Vagina (tissue), 2 donors: ENCODE data around the gene GPR156. TPM values are rescaled to one million over a fixed set of nuclear protein-coding genes. Genes with fewer than 3 reads are reported as not detected.
"Not testable (repeated sequence)": the region's sequence is repeated elsewhere in the genome, so short reads cannot be mapped to it uniquely, and the experiment has no call there.

ENCODE experiments used
- DNase-seq, 2 donors: peaks; one replicate each; pipeline ENCODE4 v3.0.0-alpha.2; 2017; ENCODE audit errors: extremely low spot score in 2 of 2
- H3K27ac ChIP-seq: fragments of 200-600 bp; sonication (generic); one replicate; pipeline ENCODE4 v1.5.1; 2019
- H3K27me3 ChIP-seq: fragments of 200-600 bp; sonication (generic); one replicate; pipeline ENCODE4 v1.5.1; 2019
- H3K36me3 ChIP-seq, 2 donors: fragments of 200-600 bp; sonication (generic); one replicate each; pipeline ENCODE4 v1.5.1; 2017 to 2019
- H3K4me1 ChIP-seq: fragments of 200-600 bp; sonication (generic); one replicate; pipeline ENCODE4 v1.5.1; 2019
- H3K4me3 ChIP-seq, 2 donors: fragments of 200-600 bp; sonication (generic); 1 replicate in 1 of 2; 2 replicates in 1 of 2; pipeline ENCODE4 v1.5.1; 2016 to 2019
- H3K9me3 ChIP-seq: fragments of 200-600 bp; sonication (generic); one replicate; pipeline ENCODE4 v1.5.1; 2019
- CTCF ChIP-seq, 3 experiments: fragments of 450-650 bp in 2 of 3; fragments of 200-600 bp in 1 of 3; sonication (generic) in 1 of 3; IDR thresholded peaks; one replicate each; pipeline ENCODE4 v1.5.1; 2017 to 2019; ENCODE audit warnings: antibody characterized with exemption in 3 of 3, mild to moderate bottlenecking in 2 of 3, moderate library complexity in 2 of 3
- POLR2A ChIP-seq, 2 donors: fragments of 450-650 bp; IDR thresholded peaks; one replicate each; pipeline ENCODE4 v1.6.1; 2017; ENCODE audit warnings: antibody characterized with exemption in 2 of 2, mild to moderate bottlenecking in 2 of 2, moderate library complexity in 2 of 2
- POLR2AphosphoS5 ChIP-seq, 2 donors: sonication (generic); formaldehyde crosslinking; IDR thresholded peaks; one replicate each; pipeline ENCODE4 v1.9.0; 2017; ENCODE audit warnings: antibody characterized with exemption in 2 of 2, mild to moderate bottlenecking in 2 of 2, low read depth in 1 of 2; ENCODE audit not compliant: insufficient read depth in 1 of 2
- intact Hi-C: fragments of 100-400 bp; cut with DNase I; formaldehyde crosslinking; loops from one replicate; pipeline ENCODE4 v1.15.1; 2023
- total RNA-seq: library from RNA; depleted of rRNA; stranded (reverse); fragments of >200 nt; gene quantifications from one replicate; pipeline ENCODE4 v1.2.3, GENCODE V29; 2016

Gene GPR156
- total RNA-seq, 1 donor from 2014 or later = not detected

GRCh38 chr3:120300971-120301370, 15.9 kb upstream of the GPR156 start:
- no peaks in the 10 kb centered on the region for H3K9me3 ChIP-seq
- H3K36me3 ChIP-seq = no peaks in the 10 kb centered on the region
- DNase-seq = no peak
- peaks cover 4% of the 10 kb centered on the region for H3K4me1 ChIP-seq
- intact Hi-C loops = no loop called here
- no peak overlapping the region for H3K27ac ChIP-seq
- no peaks in the 10 kb centered on the region for H3K27me3 ChIP-seq
- TF ChIP-seq POLR2A (IDR thresholded peaks at IDR 0.05) = no peak
- no peak for TF ChIP-seq CTCF (IDR thresholded peaks at IDR 0.05)
- no peak for TF ChIP-seq POLR2AphosphoS5 (IDR thresholded peaks at IDR 0.05; ENCODE audit: insufficient read depth in 1 of 2, low read depth in 1 of 2)
- H3K4me3 ChIP-seq = no peak overlapping the region

DNA sequence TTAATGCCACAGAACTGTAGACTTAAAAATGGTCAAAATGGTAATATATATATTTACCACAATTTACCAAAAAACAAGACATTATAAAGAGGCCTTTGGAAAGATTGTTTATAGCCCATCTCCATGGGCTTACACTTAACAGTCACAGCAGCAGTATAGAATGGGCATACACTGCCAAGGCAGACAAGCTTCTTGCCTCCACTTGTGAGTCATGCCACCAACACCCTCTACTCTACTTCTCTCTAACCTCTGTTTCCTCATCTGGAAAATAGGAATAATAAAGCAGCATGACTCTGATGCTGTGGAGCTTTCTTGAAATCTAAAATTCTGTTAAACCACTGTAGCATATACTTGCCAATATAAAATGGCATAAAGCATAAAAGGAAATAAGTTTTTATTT, 14.4 kb upstream of the GPR156 start:
- no peaks in the 10 kb centered on the region for H3K9me3 ChIP-seq
- no peaks in the 10 kb centered on the region for H3K36me3 ChIP-seq
- H3K4me3 ChIP-seq = no peak overlapping the region
- H3K27me3 ChIP-seq = no peaks in the 10 kb centered on the region
- H3K27ac ChIP-seq = no peak overlapping the region
- TF ChIP-seq POLR2AphosphoS5 (IDR thresholded peaks at IDR 0.05; ENCODE audit: insufficient read depth in 1 of 2, low read depth in 1 of 2) (no peak), CTCF (IDR thresholded peaks at IDR 0.05) (no peak), POLR2A (IDR thresholded peaks at IDR 0.05) (no peak)
- intact Hi-C loops = no loop called here
- DNase-seq = no peak
- H3K4me1 ChIP-seq = peaks cover 4% of the 10 kb centered on the region

DNA sequence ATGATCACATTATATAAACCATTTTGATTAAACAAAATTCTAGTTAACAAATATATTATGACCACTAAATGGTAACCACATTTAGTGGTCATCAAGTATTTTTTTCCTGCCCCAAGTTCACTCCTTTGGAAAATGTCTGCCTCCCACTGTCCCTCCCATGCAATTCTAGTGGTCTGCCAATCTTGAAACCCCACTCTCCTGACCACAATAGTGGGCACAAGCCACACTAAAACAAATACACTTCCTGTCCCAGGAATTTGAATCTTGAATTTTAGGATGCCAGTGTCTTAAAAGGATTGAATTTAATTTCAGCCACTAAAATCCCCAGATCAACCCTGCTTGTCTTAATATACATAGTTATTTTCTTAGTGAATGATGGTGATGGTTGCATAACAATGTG, 14.0 kb upstream of the GPR156 start:
- H3K27me3 ChIP-seq = no peaks in the 10 kb centered on the region
- TF ChIP-seq POLR2AphosphoS5 (IDR thresholded peaks at IDR 0.05; ENCODE audit: insufficient read depth in 1 of 2, low read depth in 1 of 2) (no peak), CTCF (IDR thresholded peaks at IDR 0.05) (no peak), POLR2A (IDR thresholded peaks at IDR 0.05) (no peak)
- intact Hi-C loops = no loop called here
- peaks cover 4% of the 10 kb centered on the region for H3K4me1 ChIP-seq
- H3K36me3 ChIP-seq = no peaks in the 10 kb centered on the region
- DNase-seq = no peak
- H3K27ac ChIP-seq = no peak overlapping the region
- H3K9me3 ChIP-seq = no peaks in the 10 kb centered on the region
- H3K4me3 ChIP-seq = no peak overlapping the region

GRCh38 chr3:120291552-120291951, 6.5 kb upstream of the GPR156 start:
- H3K36me3 ChIP-seq, H3K9me3 ChIP-seq, DNase-seq, H3K27ac ChIP-seq, intact Hi-C loops, H3K4me1 ChIP-seq, H3K4me3 ChIP-seq, H3K27me3 ChIP-seq: not testable (repeated sequence)

- DNase-seq = no peak
- intact Hi-C loops = no loop called here
- no peak overlapping the region for H3K4me3 ChIP-seq
- peaks cover 4% of the 10 kb centered on the region for H3K4me1 ChIP-seq
- no peaks in the 10 kb centered on the region for H3K36me3 ChIP-seq
- no peak overlapping the region for H3K27ac ChIP-seq
- TF ChIP-seq POLR2AphosphoS5 (IDR thresholded peaks at IDR 0.05; ENCODE audit: insufficient read depth in 1 of 2, low read depth in 1 of 2) (no peak), POLR2A (IDR thresholded peaks at IDR 0.05) (no peak), CTCF (IDR thresholded peaks at IDR 0.05) (no peak)
- H3K9me3 ChIP-seq = no peaks in the 10 kb centered on the region
- no peaks in the 10 kb centered on the region for H3K27me3 ChIP-seq
Measured at GRCh38 chr3:120289636-120290035, 4.6 kb upstream of the GPR156 start.

GRCh38 chr3:120286465-120286864, 1.4 kb upstream of the GPR156 start:
- DNase-seq = no peak
- TF ChIP-seq POLR2AphosphoS5 (IDR thresholded peaks at IDR 0.05; ENCODE audit: insufficient read depth in 1 of 2, low read depth in 1 of 2) = no peak
- no peak for TF ChIP-seq CTCF (IDR thresholded peaks at IDR 0.05)
- no peak for TF ChIP-seq POLR2A (IDR thresholded peaks at IDR 0.05)
- Histone ChIP-seq H3K4me3 (no peak overlapping the region), H3K4me1 (peaks cover 4% of the 10 kb centered on the region), H3K36me3 (no peaks in the 10 kb centered on the region), H3K27ac (no peak overlapping the region), H3K27me3 (no peaks in the 10 kb centered on the region), H3K9me3 (no peaks in the 10 kb centered on the region)
- intact Hi-C loops = no loop called here
